ENCODE measurements around the gene PCNX2. TPM values are rescaled to one million over a fixed set of nuclear protein-coding genes. Genes with fewer than 3 reads are reported as not detected.

PCNX2 gene
- total RNA-seq, 3 donors from 2014 or later (not counting 1 experiment from before 2014, with no cell fraction given) = 12.9 to 25.8 (median 16.0) TPM

DNA sequence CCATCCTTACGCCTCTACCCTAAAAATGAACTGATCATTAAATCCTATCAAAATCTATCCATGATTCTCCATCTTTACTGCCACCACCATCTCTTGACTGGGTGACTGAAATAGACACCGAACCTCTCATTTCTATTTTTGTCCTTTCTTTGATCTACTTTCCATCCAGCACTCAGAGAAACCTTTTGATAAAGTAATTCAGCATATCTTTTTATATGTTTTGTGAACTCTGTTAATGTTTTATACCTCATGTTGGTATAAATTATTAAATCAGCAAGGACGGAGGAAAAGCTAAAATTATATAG is 13.0 kb downstream of the PCNX2 start:
- Mint-ChIP-seq H3K4me1 (peaks cover 11 to 19% of the 10 kb centered on the region in 2 donors), H3K36me3 (no peaks in the 10 kb centered on the region), H3K27me3 (ENCODE audit: low read depth in 2 of 2) (no peaks in the 10 kb centered on the region), H3K4me3 (peak overlapping the region; percentile 0), H3K27ac (peak overlapping the region; percentile 34 to 35), H3K9me3 (no peaks in the 10 kb centered on the region)
- peaks cover 8% of the 10 kb centered on the region for H3K4me1 ChIP-seq (ENCODE audit: control insufficient read depth, insufficient read depth, low read length)
- TF ChIP-seq, protein P1, sequence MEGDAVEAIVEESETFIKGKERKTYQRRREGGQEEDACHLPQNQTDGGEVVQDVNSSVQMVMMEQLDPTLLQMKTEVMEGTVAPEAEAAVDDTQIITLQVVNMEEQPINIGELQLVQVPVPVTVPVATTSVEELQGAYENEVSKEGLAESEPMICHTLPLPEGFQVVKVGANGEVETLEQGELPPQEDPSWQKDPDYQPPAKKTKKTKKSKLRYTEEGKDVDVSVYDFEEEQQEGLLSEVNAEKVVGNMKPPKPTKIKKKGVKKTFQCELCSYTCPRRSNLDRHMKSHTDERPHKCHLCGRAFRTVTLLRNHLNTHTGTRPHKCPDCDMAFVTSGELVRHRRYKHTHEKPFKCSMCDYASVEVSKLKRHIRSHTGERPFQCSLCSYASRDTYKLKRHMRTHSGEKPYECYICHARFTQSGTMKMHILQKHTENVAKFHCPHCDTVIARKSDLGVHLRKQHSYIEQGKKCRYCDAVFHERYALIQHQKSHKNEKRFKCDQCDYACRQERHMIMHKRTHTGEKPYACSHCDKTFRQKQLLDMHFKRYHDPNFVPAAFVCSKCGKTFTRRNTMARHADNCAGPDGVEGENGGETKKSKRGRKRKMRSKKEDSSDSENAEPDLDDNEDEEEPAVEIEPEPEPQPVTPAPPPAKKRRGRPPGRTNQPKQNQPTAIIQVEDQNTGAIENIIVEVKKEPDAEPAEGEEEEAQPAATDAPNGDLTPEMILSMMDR (IDR thresholded peaks at IDR 0.05) = no peak
- DNase-seq (peak in 1 of 2 donors; percentile 5), ATAC-seq (no peak)
- WGBS (ENCODE audit: insufficient coverage) = 72% methylated on average over 2 of the region's 3 CpGs
- no peaks in the 10 kb centered on the region for H3K27me3 ChIP-seq (ENCODE audit: control insufficient read depth, insufficient read depth, low read length)
- no peak overlapping the region for H3K27ac ChIP-seq (ENCODE audit: low read length)
- H3K36me3 ChIP-seq (ENCODE audit: control insufficient read depth, insufficient read depth, low read length) = no peaks in the 10 kb centered on the region
- no peak overlapping the region for H3K4me3 ChIP-seq (ENCODE audit: low read length)
- H3K9me3 ChIP-seq (ENCODE audit: control insufficient read depth, insufficient read depth, low read length) = no peaks in the 10 kb centered on the region
- intact Hi-C loops (cut with micrococcal nuclease) = no loop called here

DNA sequence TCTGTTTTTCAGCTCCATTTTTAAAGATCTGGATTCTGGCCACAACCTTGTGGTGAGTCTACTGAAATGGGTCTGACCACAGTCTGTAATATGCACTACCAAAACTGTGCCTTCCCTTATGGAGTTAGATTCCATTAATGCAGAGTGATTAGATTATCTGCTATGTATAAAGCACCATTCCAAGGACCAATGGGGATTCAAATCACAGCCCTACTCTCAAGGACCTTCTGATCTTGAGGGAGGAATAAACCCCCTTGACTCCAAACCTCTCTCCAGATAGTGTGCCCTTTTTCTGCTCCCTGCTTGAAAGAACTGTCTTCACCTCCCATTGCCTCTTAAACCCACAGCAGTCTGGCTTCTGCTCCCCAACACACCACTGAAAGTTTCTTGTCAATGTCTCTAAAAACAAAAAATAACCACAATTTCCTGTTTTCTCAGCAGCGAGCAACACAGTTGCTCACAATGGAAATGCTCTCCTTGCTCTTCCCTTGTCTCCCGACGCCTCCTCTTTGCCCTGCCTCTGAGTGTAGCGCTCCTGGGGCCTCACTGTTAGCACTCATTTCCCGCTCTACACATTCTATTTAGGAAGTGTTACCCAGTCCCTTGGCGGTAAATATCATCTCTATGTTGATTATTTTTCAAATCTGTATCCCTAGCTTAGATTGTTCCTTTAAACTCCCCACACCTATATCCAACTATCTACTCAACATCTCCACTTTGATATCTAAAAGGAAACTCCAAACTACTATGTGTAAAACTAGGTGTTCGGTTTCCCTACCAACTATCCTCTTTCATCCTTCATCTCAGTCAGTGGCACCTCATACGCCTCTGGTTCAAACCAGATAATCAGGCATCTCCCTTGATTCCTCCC is 13.6 kb downstream of the PCNX2 start:
- no peaks in the 10 kb centered on the region for H3K9me3 ChIP-seq (ENCODE audit: control insufficient read depth, insufficient read depth, low read length)
- H3K4me3 ChIP-seq (ENCODE audit: low read length) = no peak overlapping the region
- H3K4me1 ChIP-seq (ENCODE audit: control insufficient read depth, insufficient read depth, low read length) = peaks cover 8% of the 10 kb centered on the region
- H3K4me3 Mint-ChIP-seq = peak overlapping the region; percentile 70
- no peaks in the 10 kb centered on the region for H3K36me3 Mint-ChIP-seq
- H3K27ac ChIP-seq (ENCODE audit: low read length) = peak overlapping the region; percentile 11
- H3K27me3 Mint-ChIP-seq (ENCODE audit: low read depth in 2 of 2) = no peaks in the 10 kb centered on the region
- H3K4me1 Mint-ChIP-seq = peaks cover 11 to 19% of the 10 kb centered on the region in 2 donors
- peak overlapping the region; percentile 34 to 35 for H3K27ac Mint-ChIP-seq
- DNase-seq (peak in 1 of 2 donors; percentile 57), ATAC-seq (peak in 2 of 3 donors; percentile 57 to 59)
- no peaks in the 10 kb centered on the region for H3K9me3 Mint-ChIP-seq
- 37% methylated on average over 8 of the region's 8 CpGs for WGBS (ENCODE audit: insufficient coverage)
- TF ChIP-seq, protein P1 (IDR thresholded peaks at IDR 0.05) = no peak
- H3K36me3 ChIP-seq (ENCODE audit: control insufficient read depth, insufficient read depth, low read length) = no peaks in the 10 kb centered on the region
- intact Hi-C loops (cut with micrococcal nuclease) = no loop called here
- no peaks in the 10 kb centered on the region for H3K27me3 ChIP-seq (ENCODE audit: control insufficient read depth, insufficient read depth, low read length)

DNA sequence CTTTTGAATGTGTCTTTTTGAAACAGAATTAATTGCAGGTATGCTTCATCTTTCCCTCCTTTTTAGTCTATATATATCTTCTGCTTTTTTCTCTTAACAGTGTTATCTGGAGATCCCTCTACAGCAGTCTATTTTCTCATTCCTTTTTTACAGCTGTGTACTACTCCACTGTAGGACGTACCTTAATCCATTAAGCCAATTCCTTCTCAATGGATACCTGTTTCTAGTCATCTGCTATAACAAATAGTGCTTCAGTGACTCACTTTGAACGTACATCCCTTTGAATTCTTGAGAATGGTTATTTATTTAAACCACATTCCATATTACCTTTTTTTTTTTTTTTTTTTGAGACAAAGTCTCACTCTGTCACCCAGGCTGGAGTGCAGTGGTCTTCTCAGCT is 15.6 kb downstream of the PCNX2 start:
- TF ChIP-seq, protein P1 (IDR thresholded peaks at IDR 0.05) = no peak
- H3K9me3 Mint-ChIP-seq = no peaks in the 10 kb centered on the region
- Histone ChIP-seq H3K27me3 (ENCODE audit: control insufficient read depth, insufficient read depth, low read length) (no peaks in the 10 kb centered on the region), H3K4me1 (ENCODE audit: control insufficient read depth, insufficient read depth, low read length) (peaks cover 8% of the 10 kb centered on the region), H3K36me3 (ENCODE audit: control insufficient read depth, insufficient read depth, low read length) (no peaks in the 10 kb centered on the region), H3K9me3 (ENCODE audit: control insufficient read depth, insufficient read depth, low read length) (no peaks in the 10 kb centered on the region), H3K4me3 (ENCODE audit: low read length) (no peak overlapping the region), H3K27ac (ENCODE audit: low read length) (no peak overlapping the region)
- no peaks in the 10 kb centered on the region for H3K27me3 Mint-ChIP-seq (ENCODE audit: low read depth in 2 of 2)
- no peak overlapping the region for H3K4me3 Mint-ChIP-seq
- intact Hi-C loops (cut with micrococcal nuclease) = no loop called here
- no peaks in the 10 kb centered on the region for H3K36me3 Mint-ChIP-seq
- no peak for DNase-seq
- H3K27ac Mint-ChIP-seq = no peak overlapping the region
- H3K4me1 Mint-ChIP-seq = peaks cover 11 to 19% of the 10 kb centered on the region in 2 donors
- no peak for ATAC-seq
- WGBS (ENCODE audit: insufficient coverage) = 100% methylated on average over 2 of the region's 2 CpGs

Data from natural killer cell (primary cell).